HL-60 (cell line): ENCODE results near the gene DPY19L1.

Experiments used
- GABPA ChIP-seq: IDR thresholded peaks from 2 replicates; pipeline ENCODE4 v1.6.1; 2012; ENCODE audit warnings: low read depth
- POLR2AphosphoS5 ChIP-seq: IDR thresholded peaks from 2 replicates; pipeline ENCODE4 v1.6.1; 2012; ENCODE audit warnings: low read depth
- SPI1 ChIP-seq: IDR thresholded peaks from 2 replicates; pipeline ENCODE4 v1.6.1; 2012; ENCODE audit warnings: low read depth, mild to moderate bottlenecking, borderline replicate concordance
- TF ChIP-seq, protein P1 (sequence below): IDR thresholded peaks from one replicate; pipeline ENCODE4 v1.5.1; 2011; ENCODE audit warnings: low read length, control low read depth, inconsistent platforms; ENCODE audit not compliant: insufficient read depth
- TF ChIP-seq, protein P2 (sequence below): IDR thresholded peaks from 2 replicates; pipeline ENCODE4 v1.6.1; 2012; ENCODE audit warnings: low read depth; ENCODE audit not compliant: insufficient replicate concordance

DNA sequence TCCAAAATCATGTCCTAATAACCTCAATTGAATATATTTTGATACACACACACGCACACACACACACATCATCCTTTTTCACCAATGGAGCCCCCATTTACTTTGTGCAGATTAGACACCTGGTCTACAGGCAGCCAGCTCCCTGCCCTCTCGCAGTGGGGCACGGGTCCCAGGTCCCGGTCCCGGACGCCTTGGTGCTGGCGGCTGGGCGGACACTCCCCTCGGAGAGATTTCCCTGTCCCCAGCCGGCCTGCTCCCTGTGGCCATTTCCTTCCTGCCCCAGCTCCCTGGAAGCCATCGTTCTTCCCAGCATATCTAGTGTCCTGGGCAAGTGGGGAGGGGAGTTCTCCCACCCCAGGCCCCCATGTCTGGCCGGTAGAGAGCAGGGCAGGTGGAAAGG is 14.6 kb downstream of the DPY19L1 start:
- TF ChIP-seq, protein P1, sequence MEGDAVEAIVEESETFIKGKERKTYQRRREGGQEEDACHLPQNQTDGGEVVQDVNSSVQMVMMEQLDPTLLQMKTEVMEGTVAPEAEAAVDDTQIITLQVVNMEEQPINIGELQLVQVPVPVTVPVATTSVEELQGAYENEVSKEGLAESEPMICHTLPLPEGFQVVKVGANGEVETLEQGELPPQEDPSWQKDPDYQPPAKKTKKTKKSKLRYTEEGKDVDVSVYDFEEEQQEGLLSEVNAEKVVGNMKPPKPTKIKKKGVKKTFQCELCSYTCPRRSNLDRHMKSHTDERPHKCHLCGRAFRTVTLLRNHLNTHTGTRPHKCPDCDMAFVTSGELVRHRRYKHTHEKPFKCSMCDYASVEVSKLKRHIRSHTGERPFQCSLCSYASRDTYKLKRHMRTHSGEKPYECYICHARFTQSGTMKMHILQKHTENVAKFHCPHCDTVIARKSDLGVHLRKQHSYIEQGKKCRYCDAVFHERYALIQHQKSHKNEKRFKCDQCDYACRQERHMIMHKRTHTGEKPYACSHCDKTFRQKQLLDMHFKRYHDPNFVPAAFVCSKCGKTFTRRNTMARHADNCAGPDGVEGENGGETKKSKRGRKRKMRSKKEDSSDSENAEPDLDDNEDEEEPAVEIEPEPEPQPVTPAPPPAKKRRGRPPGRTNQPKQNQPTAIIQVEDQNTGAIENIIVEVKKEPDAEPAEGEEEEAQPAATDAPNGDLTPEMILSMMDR = no peak
- TF ChIP-seq POLR2AphosphoS5 (no peak), GABPA (no peak), SPI1 (no peak)
- TF ChIP-seq, protein P2, sequence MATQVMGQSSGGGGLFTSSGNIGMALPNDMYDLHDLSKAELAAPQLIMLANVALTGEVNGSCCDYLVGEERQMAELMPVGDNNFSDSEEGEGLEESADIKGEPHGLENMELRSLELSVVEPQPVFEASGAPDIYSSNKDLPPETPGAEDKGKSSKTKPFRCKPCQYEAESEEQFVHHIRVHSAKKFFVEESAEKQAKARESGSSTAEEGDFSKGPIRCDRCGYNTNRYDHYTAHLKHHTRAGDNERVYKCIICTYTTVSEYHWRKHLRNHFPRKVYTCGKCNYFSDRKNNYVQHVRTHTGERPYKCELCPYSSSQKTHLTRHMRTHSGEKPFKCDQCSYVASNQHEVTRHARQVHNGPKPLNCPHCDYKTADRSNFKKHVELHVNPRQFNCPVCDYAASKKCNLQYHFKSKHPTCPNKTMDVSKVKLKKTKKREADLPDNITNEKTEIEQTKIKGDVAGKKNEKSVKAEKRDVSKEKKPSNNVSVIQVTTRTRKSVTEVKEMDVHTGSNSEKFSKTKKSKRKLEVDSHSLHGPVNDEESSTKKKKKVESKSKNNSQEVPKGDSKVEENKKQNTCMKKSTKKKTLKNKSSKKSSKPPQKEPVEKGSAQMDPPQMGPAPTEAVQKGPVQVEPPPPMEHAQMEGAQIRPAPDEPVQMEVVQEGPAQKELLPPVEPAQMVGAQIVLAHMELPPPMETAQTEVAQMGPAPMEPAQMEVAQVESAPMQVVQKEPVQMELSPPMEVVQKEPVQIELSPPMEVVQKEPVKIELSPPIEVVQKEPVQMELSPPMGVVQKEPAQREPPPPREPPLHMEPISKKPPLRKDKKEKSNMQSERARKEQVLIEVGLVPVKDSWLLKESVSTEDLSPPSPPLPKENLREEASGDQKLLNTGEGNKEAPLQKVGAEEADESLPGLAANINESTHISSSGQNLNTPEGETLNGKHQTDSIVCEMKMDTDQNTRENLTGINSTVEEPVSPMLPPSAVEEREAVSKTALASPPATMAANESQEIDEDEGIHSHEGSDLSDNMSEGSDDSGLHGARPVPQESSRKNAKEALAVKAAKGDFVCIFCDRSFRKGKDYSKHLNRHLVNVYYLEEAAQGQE = no peak
